ENCODE results near the gene NCOR1.
"Not testable (repeated sequence)": the region's sequence is repeated elsewhere in the genome, so short reads cannot be mapped to it uniquely, and the experiment has no call there.

The NCOR1 gene

DNA sequence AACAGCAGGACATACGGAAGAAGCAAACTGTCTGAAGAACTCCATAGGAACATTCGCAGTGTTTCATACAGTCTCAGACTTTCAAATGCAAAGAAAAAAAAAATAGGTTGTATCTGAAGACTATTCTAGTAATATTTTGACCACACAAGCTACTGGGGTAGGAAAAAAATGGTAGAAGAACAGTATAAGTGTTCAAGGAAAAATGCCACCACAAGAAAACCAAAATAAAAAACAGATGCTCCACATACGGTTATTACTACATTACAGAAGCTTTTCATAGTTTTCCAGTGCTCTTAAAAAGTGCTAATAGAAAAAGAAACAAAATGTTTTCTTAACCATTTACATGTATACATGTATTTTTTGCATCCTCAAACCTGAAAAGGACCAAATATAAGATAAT is 3.7 kb downstream of the NCOR1 start:
- no peak overlapping the region for H4K91ac ChIP-seq (ENCODE audit: low read depth, low read length)
- H3K36me3 ChIP-seq (ENCODE audit: control insufficient read depth in 1 of 2, insufficient read depth in 2 of 2, low read length in 2 of 2), result no peaks in the 10 kb centered on the region
- no peak overlapping the region for H2BK5ac ChIP-seq (ENCODE audit: low read depth, low read length, poor library complexity)
- peaks cover 4% of the 10 kb centered on the region in 2 experiments for H3K4me1 ChIP-seq (ENCODE audit: control insufficient read depth in 1 of 2, insufficient read depth in 2 of 2, low read length in 2 of 2)
- H3K23ac ChIP-seq (ENCODE audit: low read length), result no peak overlapping the region
- no peak overlapping the region for H4K8ac ChIP-seq (ENCODE audit: low read depth, low read length)
- H3K4me3 ChIP-seq (ENCODE audit: low read depth, low read length), result no peak overlapping the region
- no CpG with 5 or more reads among the region's 3 CpGs for WGBS (ENCODE audit: extremely low coverage, insufficient coverage, insufficient read length)
- H3K4me2 ChIP-seq (ENCODE audit: low read length), result no peak overlapping the region
- H3K27ac ChIP-seq (ENCODE audit: low read depth, low read length), result no peak overlapping the region
- no peak overlapping the region for H2BK120ac ChIP-seq (ENCODE audit: insufficient read depth, low read length, poor library complexity)
- H3K9me3 ChIP-seq (ENCODE audit: insufficient read depth, low read depth, low read length), result no peaks in the 10 kb centered on the region
- H3K4ac ChIP-seq (ENCODE audit: low read depth, low read length), result peak overlapping the region; percentile 76
- no peak overlapping the region for H3K18ac ChIP-seq (ENCODE audit: low read length)
- peaks cover 18% of the 10 kb centered on the region for H3K79me2 ChIP-seq (ENCODE audit: control insufficient read depth, insufficient read depth, low read length, poor library complexity)
- no peak overlapping the region for H3K14ac ChIP-seq (ENCODE audit: low read length)
- H3K27me3 ChIP-seq (ENCODE audit: insufficient read depth, low read length), result no peaks in the 10 kb centered on the region
- H4K12ac ChIP-seq (ENCODE audit: low read depth, low read length), result no peak overlapping the region
- no peak overlapping the region for H2AK5ac ChIP-seq (ENCODE audit: low read length)
- no peak overlapping the region for H3K9ac ChIP-seq (ENCODE audit: low read length)
- H3K79me1 ChIP-seq (ENCODE audit: low read length), result peaks cover 11% of the 10 kb centered on the region
- H2BK12ac ChIP-seq (ENCODE audit: low read length), result no peak overlapping the region
- H2AFZ ChIP-seq (ENCODE audit: insufficient read depth, low read length, poor library complexity), result no peak overlapping the region
- DNase-seq, result no peak

DNA sequence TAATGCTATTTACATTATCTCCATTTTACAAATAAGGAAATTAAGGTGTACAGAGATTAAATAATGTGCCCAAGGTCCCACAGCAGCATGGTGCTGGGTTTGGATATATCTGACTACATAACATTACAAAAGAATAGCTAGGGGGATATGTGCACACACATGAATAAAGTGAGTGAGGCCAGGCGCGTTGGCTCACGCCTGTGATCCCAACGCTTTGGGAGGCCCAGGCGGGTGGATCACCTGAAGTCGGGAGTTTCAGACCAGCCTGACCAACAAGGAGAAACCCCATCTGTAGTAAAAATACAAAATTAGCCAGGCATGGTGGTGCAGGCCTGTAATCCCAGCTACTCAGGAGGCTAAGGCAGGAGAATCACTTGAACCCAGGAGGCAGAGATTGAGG is 10.6 kb downstream of the NCOR1 start:
- not testable (repeated sequence) for DNase-seq; H3K18ac ChIP-seq (ENCODE audit: low read length); H4K8ac ChIP-seq (ENCODE audit: low read depth, low read length); H3K79me1 ChIP-seq (ENCODE audit: low read length); H2BK5ac ChIP-seq (ENCODE audit: low read depth, low read length, poor library complexity); H4K91ac ChIP-seq (ENCODE audit: low read depth, low read length); H2BK120ac ChIP-seq (ENCODE audit: insufficient read depth, low read length, poor library complexity); H2BK12ac ChIP-seq (ENCODE audit: low read length); H3K14ac ChIP-seq (ENCODE audit: low read length); H2AFZ ChIP-seq (ENCODE audit: insufficient read depth, low read length, poor library complexity); H3K27me3 ChIP-seq (ENCODE audit: insufficient read depth, low read length); H3K27ac ChIP-seq (ENCODE audit: low read depth, low read length); H3K23ac ChIP-seq (ENCODE audit: low read length); H3K36me3 ChIP-seq (ENCODE audit: control insufficient read depth in 1 of 2, insufficient read depth in 2 of 2, low read length in 2 of 2); H2AK5ac ChIP-seq (ENCODE audit: low read length); H3K9me3 ChIP-seq (ENCODE audit: insufficient read depth, low read depth, low read length); H3K4me3 ChIP-seq (ENCODE audit: low read depth, low read length); H3K4me2 ChIP-seq (ENCODE audit: low read length); H3K79me2 ChIP-seq (ENCODE audit: control insufficient read depth, insufficient read depth, low read length, poor library complexity); H4K12ac ChIP-seq (ENCODE audit: low read depth, low read length); H3K4me1 ChIP-seq (ENCODE audit: control insufficient read depth in 1 of 2, insufficient read depth in 2 of 2, low read length in 2 of 2); H3K9ac ChIP-seq (ENCODE audit: low read length)
- no CpG with 5 or more reads among the region's 6 CpGs for WGBS (ENCODE audit: extremely low coverage, insufficient coverage, insufficient read length)
- peak overlapping the region; percentile 52 for H3K4ac ChIP-seq (ENCODE audit: low read depth, low read length)

DNA sequence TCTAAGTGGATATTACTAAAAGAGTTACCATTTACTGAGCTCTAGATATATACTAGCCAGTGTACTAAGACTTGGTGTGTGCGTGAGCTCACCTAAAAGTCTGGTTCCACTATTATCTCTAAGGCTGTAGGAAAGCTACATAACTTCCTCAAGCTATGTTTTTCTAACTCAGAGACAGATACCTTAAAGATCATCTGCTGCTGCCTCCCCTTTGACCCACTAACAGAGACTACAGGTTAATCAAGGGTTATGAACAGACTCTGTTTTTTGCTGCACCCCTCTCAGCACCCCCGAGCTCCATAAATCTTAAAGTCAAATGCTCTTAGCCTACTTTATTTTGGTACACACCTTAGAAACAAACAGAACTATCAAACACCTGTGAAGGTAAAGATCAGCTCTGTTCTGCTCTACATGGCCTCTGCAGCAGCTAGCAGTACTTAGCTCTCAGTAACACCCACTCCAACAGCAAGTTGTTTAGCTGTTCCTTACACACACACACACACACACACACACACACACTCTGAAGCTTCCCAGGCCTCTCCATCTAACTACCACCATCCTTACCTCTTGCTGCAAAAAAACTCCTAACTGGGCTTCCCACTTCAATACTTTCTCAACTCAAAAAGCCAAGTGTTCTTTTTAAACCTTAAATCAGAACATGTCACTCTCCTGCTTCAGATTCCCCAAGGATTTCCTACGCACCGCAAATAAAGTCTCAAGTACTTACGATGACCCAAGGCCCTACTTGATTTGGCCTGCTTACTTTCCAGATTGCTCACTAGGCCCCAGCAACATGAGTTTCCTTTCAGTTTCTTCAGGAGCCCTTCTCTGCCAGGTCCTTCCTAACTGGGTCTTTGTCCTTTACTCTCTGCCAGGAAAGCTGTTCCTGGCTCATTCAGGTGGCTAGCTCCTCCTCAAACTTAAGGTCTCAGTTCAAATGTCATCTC is 12.5 kb downstream of the NCOR1 start:
- not testable (repeated sequence) for H3K4me2 ChIP-seq (ENCODE audit: low read length); H3K27me3 ChIP-seq (ENCODE audit: insufficient read depth, low read length); H4K91ac ChIP-seq (ENCODE audit: low read depth, low read length); H3K18ac ChIP-seq (ENCODE audit: low read length); H2BK5ac ChIP-seq (ENCODE audit: low read depth, low read length, poor library complexity); H3K36me3 ChIP-seq (ENCODE audit: control insufficient read depth in 1 of 2, insufficient read depth in 2 of 2, low read length in 2 of 2); H3K9ac ChIP-seq (ENCODE audit: low read length); H3K79me1 ChIP-seq (ENCODE audit: low read length); H3K9me3 ChIP-seq (ENCODE audit: insufficient read depth, low read depth, low read length); H3K23ac ChIP-seq (ENCODE audit: low read length); H3K79me2 ChIP-seq (ENCODE audit: control insufficient read depth, insufficient read depth, low read length, poor library complexity); H2AFZ ChIP-seq (ENCODE audit: insufficient read depth, low read length, poor library complexity); H3K4me1 ChIP-seq (ENCODE audit: control insufficient read depth in 1 of 2, insufficient read depth in 2 of 2, low read length in 2 of 2); H2BK120ac ChIP-seq (ENCODE audit: insufficient read depth, low read length, poor library complexity); H4K12ac ChIP-seq (ENCODE audit: low read depth, low read length); H3K4me3 ChIP-seq (ENCODE audit: low read depth, low read length); H3K14ac ChIP-seq (ENCODE audit: low read length); H2BK12ac ChIP-seq (ENCODE audit: low read length); DNase-seq; H4K8ac ChIP-seq (ENCODE audit: low read depth, low read length); H2AK5ac ChIP-seq (ENCODE audit: low read length)
- Histone ChIP-seq H3K4ac (ENCODE audit: low read depth, low read length) (peak overlapping the region; percentile 55), H3K27ac (ENCODE audit: low read depth, low read length) (peak overlapping the region; percentile 17)
- no CpG with 5 or more reads among the region's 5 CpGs for WGBS (ENCODE audit: extremely low coverage, insufficient coverage, insufficient read length)

DNA sequence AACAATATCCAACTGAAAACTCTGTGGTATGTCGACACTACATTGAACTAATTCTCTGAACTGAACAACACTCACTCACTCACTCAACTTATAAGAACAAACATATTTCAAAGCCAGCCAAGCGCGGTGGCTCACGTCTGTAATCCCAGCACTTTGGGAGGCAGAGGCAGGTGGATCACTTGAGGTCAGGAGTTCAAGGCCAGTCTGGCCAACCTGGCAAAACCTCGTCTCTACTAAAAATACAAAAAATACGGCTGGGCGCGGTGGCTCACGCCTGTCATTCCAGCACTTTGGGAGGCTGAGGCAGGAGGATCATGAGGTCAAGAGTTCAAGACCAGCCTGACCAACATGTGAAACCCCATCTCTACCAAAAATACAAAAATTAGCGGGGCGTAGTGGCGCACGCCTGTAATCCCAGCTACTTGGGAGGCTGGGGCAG is 13.6 kb downstream of the NCOR1 start:
- H3K18ac ChIP-seq (ENCODE audit: low read length), result not testable (repeated sequence)

More for the DNA sequence above, 13.6 kb downstream of the NCOR1 start:
- H3K27me3 ChIP-seq (ENCODE audit: insufficient read depth, low read length); H4K8ac ChIP-seq (ENCODE audit: low read depth, low read length); H3K14ac ChIP-seq (ENCODE audit: low read length); H3K79me2 ChIP-seq (ENCODE audit: control insufficient read depth, insufficient read depth, low read length, poor library complexity); H3K4me2 ChIP-seq (ENCODE audit: low read length); H2AFZ ChIP-seq (ENCODE audit: insufficient read depth, low read length, poor library complexity); H3K9ac ChIP-seq (ENCODE audit: low read length); H3K9me3 ChIP-seq (ENCODE audit: insufficient read depth, low read depth, low read length); H3K4me3 ChIP-seq (ENCODE audit: low read depth, low read length); H4K12ac ChIP-seq (ENCODE audit: low read depth, low read length); H3K23ac ChIP-seq (ENCODE audit: low read length); H2AK5ac ChIP-seq (ENCODE audit: low read length); H2BK5ac ChIP-seq (ENCODE audit: low read depth, low read length, poor library complexity); H4K91ac ChIP-seq (ENCODE audit: low read depth, low read length); H3K79me1 ChIP-seq (ENCODE audit: low read length); H2BK120ac ChIP-seq (ENCODE audit: insufficient read depth, low read length, poor library complexity); DNase-seq; H3K4me1 ChIP-seq (ENCODE audit: control insufficient read depth in 1 of 2, insufficient read depth in 2 of 2, low read length in 2 of 2); H3K36me3 ChIP-seq (ENCODE audit: control insufficient read depth in 1 of 2, insufficient read depth in 2 of 2, low read length in 2 of 2); H2BK12ac ChIP-seq (ENCODE audit: low read length); H3K27ac ChIP-seq (ENCODE audit: low read depth, low read length): not testable (repeated sequence)
- peak overlapping the region; percentile 8 for H3K4ac ChIP-seq (ENCODE audit: low read depth, low read length)
- WGBS (ENCODE audit: extremely low coverage, insufficient coverage, insufficient read length), result no CpG with 5 or more reads among the region's 13 CpGs
